ENCODE data around the gene UPF2.

GRCh38 chr10:11898033-11898371 lies 144.6 kb downstream of the UPF2 start:
- no peak for TF ChIP-seq TAF1 (IDR thresholded peaks at IDR 0.05; ENCODE audit: borderline replicate concordance, low read depth, low read length)
- TF ChIP-seq POLR2A (IDR thresholded peaks at IDR 0.05; ENCODE audit: low read depth, low read length): no peak
- no peak for TF ChIP-seq POLR2AphosphoS5 (IDR thresholded peaks at IDR 0.05; ENCODE audit: low read depth, low read length)

All from GM12892 (cell line).